Measurements from ENCODE around the gene PPP1R16B. TPM values are rescaled to one million over a fixed set of nuclear protein-coding genes. Genes with fewer than 3 reads are reported as not detected.

Gene PPP1R16B
- total RNA-seq, 2 donors from 2014 or later = 74.6 to 119 TPM

GRCh38 chr20:38873050-38873581 is 67.6 kb downstream of the PPP1R16B start:
- H3K4me1 Mint-ChIP-seq (ENCODE audit: low read depth in 2 of 2) = peaks cover 70 to 87% of the 10 kb centered on the region in 2 donors
- peak; percentile 91 for DNase-seq (ENCODE audit: low spot score)
- H3K27me3 Mint-ChIP-seq = no peaks in the 10 kb centered on the region
- H3K36me3 Mint-ChIP-seq = no peaks in the 10 kb centered on the region
- no peaks in the 10 kb centered on the region for H3K9me3 Mint-ChIP-seq
- peak overlapping the region; percentile 95 for H3K4me3 Mint-ChIP-seq
- H3K27ac Mint-ChIP-seq = peak overlapping the region; percentile 96 to 97
- peak; percentile 92 for ATAC-seq

DNA sequence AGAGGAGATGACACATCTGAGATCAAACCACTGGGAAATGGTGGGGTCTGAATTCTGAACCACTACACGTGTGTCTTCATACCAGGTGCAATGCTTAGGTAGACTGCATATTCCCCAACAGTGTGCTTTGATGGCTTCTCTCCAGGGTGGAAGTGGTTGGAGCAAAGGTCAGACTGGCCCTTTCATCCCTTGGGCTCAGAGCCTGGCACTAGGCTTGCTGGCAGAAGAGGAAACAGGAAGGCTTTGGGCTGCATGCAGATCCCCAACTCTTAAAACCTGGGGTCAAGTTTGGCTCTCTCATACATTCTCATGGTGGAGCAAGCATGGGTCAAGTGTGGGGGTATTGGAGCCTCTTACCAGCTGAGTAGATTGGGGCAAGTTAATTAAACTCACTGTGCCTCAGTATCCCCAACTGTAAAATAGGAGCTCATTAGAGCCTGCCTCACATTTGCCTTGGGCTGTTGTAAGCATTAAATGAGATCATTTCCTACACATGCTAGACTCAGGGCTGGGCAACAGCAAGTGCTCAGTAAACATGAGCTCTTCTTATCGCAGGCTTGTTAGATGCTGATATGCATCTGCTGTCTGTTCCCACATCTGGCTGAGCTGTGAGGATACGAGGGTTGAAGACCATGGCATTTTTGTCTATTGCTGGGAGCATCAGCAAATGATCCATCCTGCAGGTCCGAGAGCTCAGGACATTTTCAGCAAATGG is 69.1 kb downstream of the PPP1R16B start:
- DNase-seq (ENCODE audit: low spot score) = no peak
- Mint-ChIP-seq H3K9me3 (no peaks in the 10 kb centered on the region), H3K4me1 (ENCODE audit: low read depth in 2 of 2) (peaks cover 74 to 94% of the 10 kb centered on the region in 2 donors), H3K4me3 (peak overlapping the region; percentile 95), H3K27ac (peak overlapping the region; percentile 96 to 97), H3K27me3 (no peaks in the 10 kb centered on the region), H3K36me3 (no peaks in the 10 kb centered on the region)
- ATAC-seq = no peak

GRCh38 chr20:38875175-38875993 is 69.9 kb downstream of the PPP1R16B start:
- H3K4me1 Mint-ChIP-seq (ENCODE audit: low read depth in 2 of 2) = peaks cover 77 to 93% of the 10 kb centered on the region in 2 donors
- no peaks in the 10 kb centered on the region for H3K27me3 Mint-ChIP-seq
- peak overlapping the region; percentile 96 to 97 for H3K27ac Mint-ChIP-seq
- H3K36me3 Mint-ChIP-seq = no peaks in the 10 kb centered on the region
- peak; percentile 82 for DNase-seq (ENCODE audit: low spot score)
- no peaks in the 10 kb centered on the region for H3K9me3 Mint-ChIP-seq
- ATAC-seq = peak; percentile 67 to 77
- H3K4me3 Mint-ChIP-seq = peak overlapping the region; percentile 95

- Mint-ChIP-seq H3K4me3 (peak overlapping the region; percentile 42), H3K36me3 (peaks cover 1% of the 10 kb centered on the region), H3K27ac (peak overlapping the region; percentile 18 to 96), H3K27me3 (no peaks in the 10 kb centered on the region), H3K9me3 (no peaks in the 10 kb centered on the region), H3K4me1 (ENCODE audit: low read depth in 2 of 2) (peaks cover 80 to 92% of the 10 kb centered on the region in 2 donors)
- ATAC-seq (no peak), DNase-seq (ENCODE audit: low spot score) (no peak)
Observed at GRCh38 chr20:38877483-38877882, 72.0 kb downstream of the PPP1R16B start.

- H3K4me1 Mint-ChIP-seq (ENCODE audit: low read depth in 2 of 2) = peaks cover 77 to 87% of the 10 kb centered on the region in 2 donors
- H3K4me3 Mint-ChIP-seq = no peak overlapping the region
- H3K27ac Mint-ChIP-seq = peak overlapping the region; percentile 18 to 96
- H3K9me3 Mint-ChIP-seq = no peaks in the 10 kb centered on the region
- peak; percentile 49 for DNase-seq (ENCODE audit: low spot score)
- H3K27me3 Mint-ChIP-seq = no peaks in the 10 kb centered on the region
- no peak for ATAC-seq
- H3K36me3 Mint-ChIP-seq = peaks cover 5% of the 10 kb centered on the region
Observed at GRCh38 chr20:38878866-38879265, 73.4 kb downstream of the PPP1R16B start.

DNA sequence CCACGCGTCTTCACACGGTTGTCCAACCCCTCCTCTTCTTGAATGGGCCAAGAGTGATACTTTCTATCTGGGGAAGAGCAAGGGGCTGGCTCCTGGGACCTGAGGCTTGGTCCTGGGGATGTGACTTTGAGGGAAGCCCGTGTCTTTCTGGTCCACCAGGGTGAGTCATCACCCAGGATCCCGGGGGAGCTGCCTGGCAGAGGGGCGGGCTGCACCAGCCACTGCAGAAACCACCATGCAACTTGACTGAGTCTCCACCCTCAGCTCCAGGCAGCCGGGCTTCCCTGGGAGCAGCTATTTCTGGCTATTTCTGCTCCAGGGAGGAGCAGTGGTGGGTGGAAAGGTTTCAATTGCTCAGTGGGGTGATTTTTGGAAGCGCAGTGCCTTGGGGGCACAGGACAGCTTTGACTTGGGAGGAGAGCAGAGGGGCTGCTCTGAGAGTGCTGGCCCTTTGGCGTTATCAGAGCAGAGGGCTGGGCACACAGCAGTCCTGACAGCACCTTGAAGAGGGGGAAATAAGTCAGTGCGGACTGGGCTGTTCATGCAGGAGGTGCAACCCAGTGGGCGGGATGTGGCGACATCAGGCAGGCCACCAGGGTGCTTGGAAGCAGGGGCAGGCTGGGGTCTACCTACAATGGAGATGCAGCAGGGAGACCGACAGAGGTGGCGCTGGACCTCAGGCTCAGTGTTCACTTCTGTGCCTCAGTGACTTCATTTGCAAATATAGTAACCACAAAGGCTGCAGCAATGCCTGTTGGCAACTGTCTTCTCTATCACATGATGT is 75.6 kb downstream of the PPP1R16B start:
- H3K4me1 Mint-ChIP-seq (ENCODE audit: low read depth in 2 of 2) = peaks cover 64 to 66% of the 10 kb centered on the region in 2 donors
- no peaks in the 10 kb centered on the region for H3K27me3 Mint-ChIP-seq
- no peaks in the 10 kb centered on the region for H3K9me3 Mint-ChIP-seq
- H3K27ac Mint-ChIP-seq = peak overlapping the region in 1 of 2 donors; percentile 80
- peak overlapping the region; percentile 55 for H3K4me3 Mint-ChIP-seq
- ATAC-seq = peak; percentile 17 to 48
- peaks cover 5% of the 10 kb centered on the region for H3K36me3 Mint-ChIP-seq
- peak; percentile 55 for DNase-seq (ENCODE audit: low spot score)

DNA sequence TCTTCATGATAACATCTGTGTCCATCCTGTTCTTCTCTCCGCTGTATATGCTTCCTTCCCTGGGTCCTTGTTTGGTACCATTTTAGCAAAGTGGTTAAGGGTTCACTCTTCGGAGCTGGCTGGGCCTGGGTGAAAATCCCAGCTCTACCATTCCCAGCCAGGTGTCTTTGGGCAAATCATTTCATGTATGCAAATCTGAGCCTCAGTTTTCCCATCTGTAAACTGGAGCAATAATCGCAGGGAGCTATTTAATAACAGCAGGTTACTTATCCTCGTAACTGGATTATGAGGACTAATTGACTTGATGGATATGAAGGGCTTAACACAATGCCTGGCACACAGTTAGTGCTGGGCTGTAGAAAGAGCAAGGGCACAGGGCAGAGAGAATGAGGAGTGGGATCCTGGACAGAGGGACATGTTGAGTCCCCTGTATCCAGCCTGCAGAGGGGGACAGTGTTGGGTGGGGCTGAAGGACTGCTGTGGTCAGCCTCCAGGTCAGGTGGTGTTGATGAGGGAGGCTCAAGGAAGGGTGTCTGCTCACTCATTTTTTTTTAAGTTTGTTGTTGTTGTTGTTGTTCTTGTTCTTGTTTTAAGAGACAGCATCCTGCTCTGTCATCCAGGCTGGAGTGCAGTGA is 76.4 kb downstream of the PPP1R16B start:
- Mint-ChIP-seq H3K4me1 (ENCODE audit: low read depth in 2 of 2) (peaks cover 62 to 66% of the 10 kb centered on the region in 2 donors), H3K27me3 (no peaks in the 10 kb centered on the region), H3K36me3 (peaks cover 5% of the 10 kb centered on the region), H3K27ac (peak overlapping the region; percentile 80 to 86), H3K9me3 (no peaks in the 10 kb centered on the region), H3K4me3 (peak overlapping the region; percentile 80)
- DNase-seq (ENCODE audit: low spot score) (peak; percentile 16), ATAC-seq (no peak)

DNA sequence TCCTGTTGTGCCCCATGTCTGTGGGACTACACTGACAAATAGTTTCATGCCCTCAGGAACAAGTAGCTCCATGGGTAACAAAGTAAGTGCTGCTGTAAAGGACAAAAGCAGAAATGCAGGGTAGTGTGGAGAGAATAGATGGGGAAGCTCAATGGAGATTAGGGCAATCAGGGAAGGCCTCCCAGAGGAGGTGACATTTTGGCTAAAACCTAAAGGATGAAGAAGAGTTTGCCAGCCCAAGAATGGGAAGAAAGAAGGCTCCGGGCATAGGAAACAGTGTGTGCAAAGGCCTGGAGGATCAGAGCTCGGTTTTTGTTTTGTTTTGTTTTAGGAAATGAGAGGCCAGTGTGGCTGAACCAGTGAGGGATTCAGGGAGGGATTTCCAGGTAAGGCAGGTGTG is 77.1 kb downstream of the PPP1R16B start:
- Mint-ChIP-seq H3K27ac (peak overlapping the region; percentile 80 to 86), H3K4me1 (ENCODE audit: low read depth in 2 of 2) (peaks cover 60 to 67% of the 10 kb centered on the region in 2 donors), H3K27me3 (no peaks in the 10 kb centered on the region), H3K9me3 (no peaks in the 10 kb centered on the region), H3K36me3 (peaks cover 5% of the 10 kb centered on the region), H3K4me3 (peak overlapping the region; percentile 80)
- ATAC-seq = no peak
- DNase-seq (ENCODE audit: low spot score) = no peak

DNA sequence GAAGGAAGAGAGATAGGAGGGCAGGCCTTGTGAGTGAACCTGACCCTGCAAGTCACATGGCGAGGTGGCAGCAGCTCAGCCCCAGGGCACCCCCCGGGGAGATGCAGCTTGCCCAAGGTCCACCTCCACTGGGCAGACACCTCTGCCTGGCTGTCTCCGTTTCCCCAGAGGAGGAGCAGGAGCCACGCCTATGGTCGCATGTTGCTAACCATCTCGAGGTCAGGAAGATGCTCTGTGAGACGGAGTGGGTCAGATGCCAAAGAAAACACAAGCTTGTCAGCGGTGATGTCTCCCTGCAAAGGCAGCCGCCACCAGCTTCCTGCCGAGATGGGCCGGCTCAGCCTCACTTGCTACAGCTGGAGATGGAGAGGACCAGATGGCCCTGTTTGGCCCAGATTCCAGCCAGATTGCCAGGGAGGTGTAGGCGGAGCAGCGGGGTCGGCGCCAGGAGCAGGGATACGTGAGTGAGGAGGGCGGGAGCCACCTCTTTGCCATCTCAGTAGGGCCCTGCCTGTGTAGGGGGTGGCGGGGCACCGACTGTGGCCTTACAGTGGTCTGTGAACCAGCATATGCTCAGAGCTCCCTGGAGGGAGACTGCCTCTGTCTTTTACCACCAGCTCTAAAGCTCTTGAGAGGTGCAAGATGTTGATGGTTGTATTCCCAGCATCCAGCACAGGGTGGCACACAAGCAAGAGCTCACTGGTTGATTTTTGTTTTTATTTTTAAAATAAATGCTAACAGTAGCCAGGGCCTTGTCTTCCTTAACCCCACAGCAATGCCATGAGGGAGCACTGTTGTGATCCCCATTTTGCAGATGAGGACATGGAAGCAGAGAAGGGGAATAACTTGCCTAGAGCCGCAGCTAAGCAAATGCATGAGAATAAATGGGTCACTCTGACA is 77.8 kb downstream of the PPP1R16B start:
- Mint-ChIP-seq H3K9me3 (no peaks in the 10 kb centered on the region), H3K4me1 (ENCODE audit: low read depth in 2 of 2) (peaks cover 53 to 62% of the 10 kb centered on the region in 2 donors), H3K27me3 (no peaks in the 10 kb centered on the region), H3K27ac (peak overlapping the region; percentile 80 to 86), H3K4me3 (peak overlapping the region; percentile 80), H3K36me3 (peaks cover 5% of the 10 kb centered on the region)
- ATAC-seq (peak; percentile 44 to 53), DNase-seq (ENCODE audit: low spot score) (no peak)

- H3K4me3 Mint-ChIP-seq = peak overlapping the region; percentile 17
- peaks cover 44 to 54% of the 10 kb centered on the region in 2 donors for H3K4me1 Mint-ChIP-seq (ENCODE audit: low read depth in 2 of 2)
- peaks cover 5% of the 10 kb centered on the region for H3K36me3 Mint-ChIP-seq
- peak overlapping the region; percentile 63 to 86 for H3K27ac Mint-ChIP-seq
- H3K9me3 Mint-ChIP-seq = no peaks in the 10 kb centered on the region
- DNase-seq (ENCODE audit: low spot score) (no peak), ATAC-seq (peak; percentile 35 to 71)
- no peaks in the 10 kb centered on the region for H3K27me3 Mint-ChIP-seq
Observed at GRCh38 chr20:38883981-38884733, 78.7 kb downstream of the PPP1R16B start.

DNA sequence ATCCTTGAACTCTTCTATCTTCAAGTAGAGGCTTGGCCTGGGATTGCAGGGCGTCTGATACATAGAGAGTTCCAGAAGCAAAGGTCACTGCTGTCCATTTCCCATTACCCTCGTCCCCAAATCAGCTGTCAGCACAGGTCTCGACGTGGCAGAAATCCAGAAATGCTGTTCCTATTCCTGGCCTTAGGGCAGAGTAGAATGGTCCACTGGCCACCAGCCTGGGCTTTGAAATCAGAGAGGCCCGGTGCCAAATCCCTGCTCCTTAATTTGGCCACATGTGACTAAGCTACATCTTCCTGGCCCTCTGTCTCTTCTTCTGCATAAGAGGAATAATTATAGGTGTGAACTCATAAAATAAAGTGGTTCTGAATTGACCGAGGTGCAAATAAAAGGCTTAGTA is 79.9 kb downstream of the PPP1R16B start:
- H3K9me3 Mint-ChIP-seq = no peaks in the 10 kb centered on the region
- H3K27me3 Mint-ChIP-seq = no peaks in the 10 kb centered on the region
- H3K4me1 Mint-ChIP-seq (ENCODE audit: low read depth in 2 of 2) = peaks cover 47 to 54% of the 10 kb centered on the region in 2 donors
- peaks cover 5% of the 10 kb centered on the region for H3K36me3 Mint-ChIP-seq
- no peak for DNase-seq (ENCODE audit: low spot score)
- no peak for ATAC-seq
- no peak overlapping the region for H3K4me3 Mint-ChIP-seq
- no peak overlapping the region for H3K27ac Mint-ChIP-seq

Data from natural killer cell treated with Interleukin-12 subunit alpha and Interleukin-12 subunit beta and Interleukin-15 and Interleukin-18, amount 100 ng/mL, for 72 hours (primary cell).